ENCODE results near the gene EXOSC5. TPM values are rescaled to one million over a fixed set of nuclear protein-coding genes. Genes with fewer than 3 reads are reported as not detected.
A peak's percentile ranks its signal among the peaks of the same experiment; 100 is the strongest.

Gene EXOSC5
- total RNA-seq, 1 donor from 2014 or later: 20.2 TPM

- no peaks in the 10 kb centered on the region for H3K9me3 Mint-ChIP-seq
- DNase-seq (ENCODE audit: extremely low spot score, unreplicated experiment): no peak
- no peaks in the 10 kb centered on the region for H3K27me3 Mint-ChIP-seq
- H3K27ac Mint-ChIP-seq: no peak overlapping the region
- no peak overlapping the region for H3K4me3 Mint-ChIP-seq
- peaks cover 12% of the 10 kb centered on the region for H3K36me3 Mint-ChIP-seq
- H3K4me1 Mint-ChIP-seq (ENCODE audit: unreplicated experiment): no peaks in the 10 kb centered on the region
- TF ChIP-seq CTCF (conservative IDR thresholded peaks at IDR 0.05): no peak
Observed at GRCh38 chr19:41434450-41434849, 37.3 kb upstream of the EXOSC5 start.

- Mint-ChIP-seq H3K27ac (no peak overlapping the region), H3K36me3 (peaks cover 12% of the 10 kb centered on the region), H3K9me3 (no peaks in the 10 kb centered on the region), H3K4me1 (ENCODE audit: unreplicated experiment) (peaks cover 6% of the 10 kb centered on the region), H3K27me3 (no peaks in the 10 kb centered on the region), H3K4me3 (no peak overlapping the region)
- no peak for DNase-seq (ENCODE audit: extremely low spot score, unreplicated experiment)
- no peak for TF ChIP-seq CTCF (conservative IDR thresholded peaks at IDR 0.05)
Observed at GRCh38 chr19:41433171-41433570, 36.0 kb upstream of the EXOSC5 start.

DNA sequence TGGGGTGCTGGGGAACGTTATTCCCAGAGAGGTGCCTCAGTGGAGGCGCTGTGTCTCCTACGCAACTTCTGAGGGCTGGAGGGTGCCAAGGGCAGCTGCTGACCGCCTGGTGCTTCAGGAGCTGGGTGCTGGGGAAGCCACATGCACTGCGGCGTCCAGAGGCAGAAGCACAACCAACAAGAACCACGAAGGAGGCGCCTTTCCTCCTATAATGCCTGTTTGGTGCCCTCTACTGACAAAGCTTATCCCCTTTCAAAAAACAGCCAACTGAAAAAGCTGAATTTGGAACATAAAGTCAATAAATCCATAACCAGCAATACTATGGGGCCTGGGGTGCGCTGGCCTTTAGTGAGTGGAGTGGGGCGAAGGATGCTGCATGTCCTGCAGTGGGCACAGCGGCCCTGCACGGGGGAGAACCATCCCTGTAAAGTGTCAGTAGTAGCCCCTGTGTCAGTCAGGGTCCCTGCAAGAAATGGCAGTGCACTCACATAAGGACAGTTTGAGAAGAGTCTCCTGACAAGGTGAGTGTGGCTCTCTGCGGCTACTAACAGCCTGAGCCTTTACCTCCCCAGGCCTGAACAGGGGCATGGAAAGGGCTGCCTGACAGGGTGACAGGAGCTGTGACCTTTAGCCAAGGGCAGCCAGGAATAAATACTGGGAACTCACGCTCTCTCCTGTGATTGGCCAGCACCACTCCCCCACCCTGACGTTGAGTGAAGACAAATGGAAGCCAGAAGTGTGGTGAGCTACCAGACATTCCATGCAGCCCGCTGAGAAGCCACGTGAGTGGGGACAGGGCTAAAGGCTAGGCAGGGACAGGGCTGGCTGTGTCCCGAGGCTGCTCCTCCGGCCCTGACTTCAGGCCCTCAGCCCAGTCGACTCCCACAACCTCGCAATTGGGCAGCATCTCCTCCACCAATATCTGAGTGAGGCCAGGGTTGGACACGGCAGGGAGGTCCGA is 34.5 kb upstream of the EXOSC5 start:
- H3K4me3 Mint-ChIP-seq: no peak overlapping the region
- no peaks in the 10 kb centered on the region for H3K9me3 Mint-ChIP-seq
- peak; percentile 34 for TF ChIP-seq CTCF (conservative IDR thresholded peaks at IDR 0.05)
- no peak for DNase-seq (ENCODE audit: extremely low spot score, unreplicated experiment)
- H3K27me3 Mint-ChIP-seq: no peaks in the 10 kb centered on the region
- peaks cover 8% of the 10 kb centered on the region for H3K36me3 Mint-ChIP-seq
- peak overlapping the region; percentile 50 for H3K27ac Mint-ChIP-seq
- H3K4me1 Mint-ChIP-seq (ENCODE audit: unreplicated experiment): peaks cover 15% of the 10 kb centered on the region

GRCh38 chr19:41430922-41431321 is 33.8 kb upstream of the EXOSC5 start:
- DNase-seq (ENCODE audit: extremely low spot score, unreplicated experiment): no peak
- Mint-ChIP-seq H3K4me1 (ENCODE audit: unreplicated experiment) (peaks cover 16% of the 10 kb centered on the region), H3K9me3 (no peaks in the 10 kb centered on the region), H3K36me3 (peaks cover 8% of the 10 kb centered on the region), H3K27ac (no peak overlapping the region), H3K4me3 (peak overlapping the region; percentile 28), H3K27me3 (no peaks in the 10 kb centered on the region)
- no peak for TF ChIP-seq CTCF (conservative IDR thresholded peaks at IDR 0.05)

- Mint-ChIP-seq H3K27ac (peak overlapping the region; percentile 63), H3K4me1 (ENCODE audit: unreplicated experiment) (peaks cover 16% of the 10 kb centered on the region)
Observed at GRCh38 chr19:41428481-41428859, 31.3 kb upstream of the EXOSC5 start.

More at GRCh38 chr19:41428481-41428859, 31.3 kb upstream of the EXOSC5 start:
- Mint-ChIP-seq H3K36me3 (peaks cover 4% of the 10 kb centered on the region), H3K9me3 (no peaks in the 10 kb centered on the region), H3K27me3 (no peaks in the 10 kb centered on the region), H3K4me3 (peak overlapping the region; percentile 63)
- no peak for TF ChIP-seq CTCF (conservative IDR thresholded peaks at IDR 0.05)
- no peak for DNase-seq (ENCODE audit: extremely low spot score, unreplicated experiment)
